SK-N-SH (cell line): ENCODE data around the gene FOS.

ENCODE experiments used
- CTCF ChIP-seq: fragments of 200-600 bp; sonication (generic); IDR thresholded peaks from 2 replicates; pipeline ENCODE4 v1.6.1; 2017; ENCODE audit warnings: antibody characterized with exemption, mild to moderate bottlenecking, moderate library complexity
- EP300 ChIP-seq, 2 experiments: IDR thresholded peaks; 2 replicates each; pipeline versions ENCODE4 v1.4.0 to v1.6.1; 2012; ENCODE audit warnings: borderline replicate concordance in 1 of 2, low read depth in 1 of 2, low read length in 1 of 2
- FOXJ3 ChIP-seq: sonication (generic); formaldehyde crosslinking; IDR thresholded peaks from 2 replicates; pipeline ENCODE4 v1.5.1; 2020; ENCODE audit warnings: mild to moderate bottlenecking, missing genetic modification reagents
- GATA2 ChIP-seq: sonication (generic); formaldehyde crosslinking; IDR thresholded peaks from 2 replicates; pipeline ENCODE4 v1.5.0; 2020; ENCODE audit warnings: mild to moderate bottlenecking, missing genetic modification reagents
- MXI1 ChIP-seq: IDR thresholded peaks from 2 replicates; pipeline ENCODE4 v1.6.1; 2012; ENCODE audit warnings: mild to moderate bottlenecking, low read depth, low read length, improper control_type of control experiment
- PBX3 ChIP-seq: IDR thresholded peaks from 2 replicates; pipeline ENCODE4; 2012
- REST ChIP-seq: IDR thresholded peaks from 2 replicates; pipeline ENCODE4 v1.6.1; 2012; ENCODE audit warnings: mild to moderate bottlenecking, low read depth, low read length, moderate library complexity
- RXRA ChIP-seq: IDR thresholded peaks from 2 replicates; pipeline ENCODE4 v1.4.0; 2012; ENCODE audit warnings: low read depth, mild to moderate bottlenecking, borderline replicate concordance
- USF2 ChIP-seq: fragments of 150-350 bp; IDR thresholded peaks from 2 replicates; pipeline ENCODE4 v1.6.1; 2017; ENCODE audit warnings: antibody characterized with exemption, low read length, low read depth, borderline replicate concordance
- ZBTB33 ChIP-seq: IDR thresholded peaks from 2 replicates; pipeline ENCODE4 v1.4.0; 2012; ENCODE audit warnings: low read depth, borderline replicate concordance

GRCh38 chr14:75282170-75282554 is 3.5 kb downstream of the FOS start:
- TF ChIP-seq PBX3 = no peak
- TF ChIP-seq EP300 (IDR thresholded peaks at IDR 0.05; ENCODE audit: borderline replicate concordance in 1 of 2, low read depth in 1 of 2, low read length in 1 of 2) = no peak
- TF ChIP-seq REST = no peak
- TF ChIP-seq CTCF = no peak
- no peak for TF ChIP-seq ZBTB33
- TF ChIP-seq FOXJ3 = no peak
- TF ChIP-seq GATA2 (CRISPR knock-in tag) = no peak
- no peak for TF ChIP-seq MXI1
- TF ChIP-seq RXRA = no peak
- TF ChIP-seq USF2 = no peak
